HL-60 (cell line): ENCODE measurements around the gene ANKRD60.

Source experiments
- DNase-seq, 2 experiments: peaks; one replicate each; pipeline ENCODE4 v3.0.0-alpha.2; 2010 to 2020; ENCODE audit warnings: low read depth in 1 of 2, low spot score in 1 of 2
- H3K27ac ChIP-seq: fragments of 250-450 bp; sonication (Bioruptor Pico); replicated peaks from 2 replicates; pipeline ENCODE4 v1.5.1; 2020; ENCODE audit warnings: mild to moderate bottlenecking, moderate library complexity
- H3K27me3 ChIP-seq: fragments of 250-450 bp; sonication (Bioruptor Pico); 2 replicates; pipeline ENCODE4 v1.5.1; 2021; ENCODE audit warnings: mild to moderate bottlenecking, moderate library complexity; ENCODE audit not compliant: insufficient read depth, poor library complexity, severe bottlenecking
- H3K4me3 ChIP-seq: replicated peaks from 2 replicates; pipeline ENCODE4 v1.5.1; 2011; ENCODE audit warnings: mild to moderate bottlenecking, control low read depth, low read length; ENCODE audit not compliant: insufficient read depth
- GABPA ChIP-seq: IDR thresholded peaks from 2 replicates; pipeline ENCODE4 v1.6.1; 2012; ENCODE audit warnings: low read depth
- POLR2AphosphoS5 ChIP-seq: IDR thresholded peaks from 2 replicates; pipeline ENCODE4 v1.6.1; 2012; ENCODE audit warnings: low read depth
- REST ChIP-seq: IDR thresholded peaks from 2 replicates; pipeline ENCODE4 v1.6.1; 2012; ENCODE audit warnings: low read depth; ENCODE audit not compliant: insufficient replicate concordance
- SPI1 ChIP-seq: IDR thresholded peaks from 2 replicates; pipeline ENCODE4 v1.6.1; 2012; ENCODE audit warnings: low read depth, mild to moderate bottlenecking, borderline replicate concordance
- TF ChIP-seq, protein P1 (sequence below): IDR thresholded peaks from one replicate; pipeline ENCODE4 v1.5.1; 2011; ENCODE audit warnings: low read length, control low read depth, inconsistent platforms; ENCODE audit not compliant: insufficient read depth

ANKRD60 gene

GRCh38 chr20:58205850-58206249, 22.6 kb downstream of the ANKRD60 start:
- H3K27ac ChIP-seq = no peak overlapping the region

GRCh38 chr20:58202044-58202443, 26.4 kb downstream of the ANKRD60 start:
- DNase-seq = no peak
- Histone ChIP-seq H3K27me3 (no peaks in the 10 kb centered on the region), H3K27ac (no peak overlapping the region), H3K4me3 (no peak overlapping the region)
- TF ChIP-seq REST = no peak
- TF ChIP-seq SPI1 = no peak
- no peak for TF ChIP-seq POLR2AphosphoS5
- TF ChIP-seq, protein P1, sequence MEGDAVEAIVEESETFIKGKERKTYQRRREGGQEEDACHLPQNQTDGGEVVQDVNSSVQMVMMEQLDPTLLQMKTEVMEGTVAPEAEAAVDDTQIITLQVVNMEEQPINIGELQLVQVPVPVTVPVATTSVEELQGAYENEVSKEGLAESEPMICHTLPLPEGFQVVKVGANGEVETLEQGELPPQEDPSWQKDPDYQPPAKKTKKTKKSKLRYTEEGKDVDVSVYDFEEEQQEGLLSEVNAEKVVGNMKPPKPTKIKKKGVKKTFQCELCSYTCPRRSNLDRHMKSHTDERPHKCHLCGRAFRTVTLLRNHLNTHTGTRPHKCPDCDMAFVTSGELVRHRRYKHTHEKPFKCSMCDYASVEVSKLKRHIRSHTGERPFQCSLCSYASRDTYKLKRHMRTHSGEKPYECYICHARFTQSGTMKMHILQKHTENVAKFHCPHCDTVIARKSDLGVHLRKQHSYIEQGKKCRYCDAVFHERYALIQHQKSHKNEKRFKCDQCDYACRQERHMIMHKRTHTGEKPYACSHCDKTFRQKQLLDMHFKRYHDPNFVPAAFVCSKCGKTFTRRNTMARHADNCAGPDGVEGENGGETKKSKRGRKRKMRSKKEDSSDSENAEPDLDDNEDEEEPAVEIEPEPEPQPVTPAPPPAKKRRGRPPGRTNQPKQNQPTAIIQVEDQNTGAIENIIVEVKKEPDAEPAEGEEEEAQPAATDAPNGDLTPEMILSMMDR = no peak
- TF ChIP-seq GABPA = no peak

More at GRCh38 chr20:58205850-58206249, 22.6 kb downstream of the ANKRD60 start:
- no peak for DNase-seq
- no peak overlapping the region for H3K4me3 ChIP-seq
- H3K27me3 ChIP-seq = no peaks in the 10 kb centered on the region
- no peak for TF ChIP-seq POLR2AphosphoS5
- TF ChIP-seq REST = no peak
- TF ChIP-seq, protein P1 = no peak
- no peak for TF ChIP-seq SPI1

DNA sequence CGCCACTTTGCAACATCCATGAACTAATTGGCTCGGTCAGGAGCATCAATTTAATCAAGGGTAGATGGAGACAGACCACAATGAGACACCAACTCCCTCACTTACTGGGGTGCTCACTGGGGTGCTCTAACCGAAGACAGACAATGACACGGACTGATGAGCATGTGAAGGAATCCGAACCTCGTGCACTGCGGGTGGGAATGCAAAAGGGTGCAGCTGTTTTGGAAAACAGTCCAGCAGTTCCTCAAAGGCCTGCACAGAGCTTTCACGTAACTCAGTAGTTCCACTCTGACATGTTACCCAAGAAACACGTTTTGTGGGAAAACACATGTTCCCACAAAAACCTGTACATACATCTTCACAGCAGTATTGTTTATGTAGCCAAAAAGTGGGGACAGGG, 26.8 kb downstream of the ANKRD60 start:
- Histone ChIP-seq H3K4me3 (no peak overlapping the region), H3K27me3 (no peaks in the 10 kb centered on the region), H3K27ac (no peak overlapping the region)
- TF ChIP-seq POLR2AphosphoS5 (no peak), REST (no peak), SPI1 (no peak), GABPA (no peak)
- TF ChIP-seq, protein P1 = no peak
- DNase-seq = no peak
